Erythroblast (primary cell): ENCODE measurements around the gene DHRS12.

ENCODE experiments used
- DNase-seq, 2 experiments: peaks; one replicate each; lab custom pipeline; 2025; lab: John Stamatoyannopoulos, UW
- GATA1 ChIP-seq: IDR thresholded peaks from 2 replicates; pipeline ENCODE4 v1.6.1; 2011; ENCODE audit warnings: low read depth, mild to moderate bottlenecking, control low read depth, low read length, moderate library complexity
- POLR2A ChIP-seq: IDR thresholded peaks from 2 replicates; pipeline ENCODE4 v1.6.1; 2011; ENCODE audit warnings: mild to moderate bottlenecking, low read length

DHRS12 gene

DNA sequence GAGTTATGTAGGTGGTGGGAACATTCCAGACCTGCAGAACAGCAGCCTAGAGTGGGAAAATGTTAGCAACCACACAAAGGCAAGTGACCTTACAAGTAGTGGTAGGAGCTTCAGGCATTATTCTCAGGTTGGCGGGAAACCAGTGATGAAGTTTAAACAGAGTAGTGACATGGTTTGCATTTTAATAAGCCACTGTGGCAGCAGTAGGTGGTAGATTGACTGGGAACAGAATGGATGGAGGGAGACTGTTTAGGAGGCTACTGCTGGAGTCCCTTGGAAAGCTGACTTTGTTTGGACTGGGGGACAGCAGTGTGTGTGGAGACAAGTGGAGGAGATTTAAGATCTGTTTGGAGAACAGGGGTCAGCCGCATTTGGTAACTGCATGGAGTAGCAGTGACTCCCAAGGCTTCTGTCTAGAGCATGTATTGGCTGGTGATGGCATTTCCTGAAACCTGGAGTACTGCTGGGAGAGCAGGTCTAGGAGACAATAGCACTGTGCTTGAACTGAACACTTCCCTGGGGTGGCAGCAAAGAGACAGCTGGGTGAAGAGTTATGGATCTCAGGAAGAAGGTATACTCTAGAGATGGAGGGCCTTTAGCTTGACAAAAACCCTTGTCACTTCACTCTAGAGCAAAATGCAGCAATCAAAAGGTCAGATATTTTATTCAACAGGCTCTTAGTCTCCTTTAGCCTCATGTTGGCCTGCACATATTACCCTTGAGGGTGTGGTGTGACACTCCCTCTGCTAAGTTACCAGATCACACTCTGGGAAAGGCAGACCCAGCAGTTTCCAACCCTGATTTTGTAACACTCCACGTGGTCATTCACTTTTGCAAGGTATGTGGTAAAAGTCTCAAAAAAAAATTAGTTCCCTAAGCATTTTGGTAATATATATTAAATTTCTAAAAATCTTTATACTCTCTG, 70.3 kb downstream of the DHRS12 start:
- no peak for TF ChIP-seq GATA1

DNA sequence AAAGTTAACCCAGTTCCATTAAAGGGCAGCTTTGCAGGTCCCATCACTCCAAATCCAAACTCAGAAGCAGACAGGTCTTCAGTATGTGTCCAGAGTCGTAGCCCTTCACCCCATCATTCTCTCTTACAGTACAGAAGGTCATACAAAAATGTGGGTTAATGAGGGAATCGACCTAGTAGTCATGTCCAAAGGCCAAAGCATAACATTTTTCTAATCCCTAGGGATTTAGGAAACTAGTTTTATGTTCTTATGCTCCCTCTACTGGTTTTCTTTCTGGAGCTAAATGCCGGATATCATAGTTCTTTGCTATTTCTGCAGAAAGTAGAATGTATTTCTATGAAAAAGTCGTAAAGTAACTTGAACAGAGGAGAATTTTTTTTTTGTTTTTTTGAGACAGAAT, 72.2 kb downstream of the DHRS12 start:
- TF ChIP-seq POLR2A = no peak
- no peak for TF ChIP-seq GATA1
- DNase-seq = no peak

More for the DNA sequence above, 70.3 kb downstream of the DHRS12 start:
- no peak for DNase-seq

DNA sequence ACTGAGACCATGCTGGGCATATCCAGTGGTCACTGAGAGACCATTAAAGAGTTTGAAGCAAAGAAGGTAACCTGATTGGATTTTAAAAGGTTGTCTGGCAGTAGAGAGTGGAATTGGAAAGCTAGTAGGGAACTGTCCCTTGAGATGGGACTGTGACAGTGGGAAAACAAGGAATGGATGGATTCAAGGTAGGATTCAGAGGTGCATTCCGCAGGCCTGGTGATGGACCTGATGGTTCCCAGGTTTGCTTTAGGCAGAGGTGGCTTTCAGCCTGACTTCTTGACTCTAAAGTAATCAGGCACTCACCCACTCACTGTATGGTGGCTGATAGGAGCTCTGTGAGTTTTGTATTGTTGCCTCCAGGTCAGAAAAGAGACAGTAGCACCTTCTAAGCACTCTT, 73.0 kb downstream of the DHRS12 start:
- no peak for DNase-seq
- no peak for TF ChIP-seq POLR2A
- TF ChIP-seq GATA1 = no peak

DNA sequence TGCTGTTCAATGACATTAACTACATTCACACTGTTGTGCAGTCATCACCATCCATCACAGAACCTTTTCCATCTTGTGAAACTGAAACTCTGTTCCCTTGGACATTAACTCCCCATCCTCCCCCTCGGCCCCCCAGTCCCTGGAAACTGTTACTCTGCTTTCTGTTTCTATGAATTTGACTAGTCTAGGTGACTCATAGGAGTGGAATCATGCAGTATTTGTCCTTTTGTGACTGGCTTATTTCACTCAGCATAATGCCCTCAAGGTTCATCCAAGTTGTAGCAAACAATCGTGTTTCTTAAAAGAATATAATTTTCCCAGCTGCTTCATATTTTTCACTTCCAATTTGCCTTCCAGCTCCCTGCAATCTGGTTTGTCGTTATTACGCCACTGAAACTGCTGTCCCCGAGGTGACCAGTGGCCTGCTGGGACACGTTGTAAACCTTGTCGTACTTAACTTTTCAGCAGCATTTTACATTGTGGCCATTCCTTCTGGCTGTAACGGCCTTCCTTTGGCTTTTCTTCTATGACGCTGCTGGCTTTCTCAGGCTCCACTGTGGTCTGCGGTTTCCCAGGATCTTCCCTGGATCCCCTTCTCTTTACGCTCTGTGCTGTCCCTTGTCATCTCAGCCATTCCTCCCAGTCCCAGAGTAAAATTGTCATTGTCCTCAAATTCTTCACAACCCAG, 74.0 kb downstream of the DHRS12 start:
- DNase-seq = no peak
- TF ChIP-seq GATA1 = no peak

DNA sequence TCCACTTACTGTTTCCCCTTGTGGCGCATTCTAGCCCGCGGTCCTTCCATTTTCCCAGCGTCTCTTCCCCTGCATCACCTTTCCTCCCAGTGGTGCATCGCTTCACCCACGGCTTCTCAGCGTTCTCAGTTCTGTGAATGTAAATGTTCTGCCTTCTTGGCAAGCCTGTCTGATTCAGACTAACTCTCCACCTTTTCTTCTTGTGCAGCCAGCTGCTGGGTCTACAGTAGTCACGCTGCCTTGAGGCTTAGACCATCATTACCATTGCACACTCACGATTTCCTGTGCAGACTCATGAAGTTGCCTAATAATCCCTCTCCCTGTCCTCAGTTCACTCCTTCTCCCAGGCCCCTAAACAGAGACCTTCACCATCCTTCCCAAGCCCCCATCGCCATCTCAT, 75.0 kb downstream of the DHRS12 start:
- TF ChIP-seq GATA1 (no peak), POLR2A (no peak)
- no peak for DNase-seq

DNA sequence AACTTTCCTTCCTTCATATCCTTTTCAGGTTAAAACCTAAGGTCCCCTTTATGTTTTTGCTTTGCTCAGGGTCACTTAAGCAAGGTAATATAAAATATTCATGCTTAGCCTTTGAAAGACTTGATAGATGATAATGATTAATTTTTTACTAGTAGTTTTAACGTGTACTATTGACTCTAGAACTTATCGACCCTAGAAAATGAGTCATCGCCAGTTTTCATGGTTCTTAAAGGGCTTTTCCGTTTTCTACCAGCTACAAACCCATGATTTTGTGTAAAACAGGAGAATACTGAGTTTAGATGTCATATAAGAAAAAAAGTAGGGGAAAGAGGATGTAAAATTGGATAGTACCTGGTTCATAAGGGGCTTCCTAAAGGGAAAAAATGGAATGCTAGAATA, 75.7 kb downstream of the DHRS12 start:
- TF ChIP-seq GATA1 (no peak), POLR2A (no peak)
- DNase-seq = no peak

DNA sequence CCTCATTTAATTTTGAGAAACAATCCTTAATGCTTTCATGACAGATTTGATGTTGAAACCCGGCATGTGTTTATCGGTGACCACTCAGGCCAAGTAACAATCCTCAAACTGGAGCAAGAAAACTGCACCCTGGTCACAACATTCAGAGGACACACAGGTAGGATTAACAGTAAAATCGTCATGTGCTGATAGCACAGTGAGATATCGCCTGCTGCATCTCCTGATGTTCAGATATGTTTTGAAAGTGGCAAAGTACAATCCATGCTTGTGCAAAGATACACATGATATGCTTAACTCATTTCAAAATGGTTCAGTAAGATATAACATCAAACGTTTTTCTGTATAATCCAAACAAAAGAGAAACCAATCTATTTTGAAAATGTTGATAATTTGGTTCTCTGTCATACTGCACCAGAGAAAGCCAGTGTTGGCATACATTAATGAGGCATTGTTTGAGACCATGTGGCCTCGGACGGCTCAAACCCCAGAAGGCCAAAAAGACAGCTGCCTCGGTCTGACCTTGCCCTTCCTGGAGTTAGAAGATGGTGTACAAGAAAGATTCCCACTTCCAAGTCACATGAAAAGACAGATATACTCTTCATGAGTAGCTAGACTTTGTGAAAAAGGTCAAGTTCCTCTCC, 76.2 kb downstream of the DHRS12 start:
- DNase-seq = no peak
- TF ChIP-seq POLR2A (no peak), GATA1 (no peak)

DNA sequence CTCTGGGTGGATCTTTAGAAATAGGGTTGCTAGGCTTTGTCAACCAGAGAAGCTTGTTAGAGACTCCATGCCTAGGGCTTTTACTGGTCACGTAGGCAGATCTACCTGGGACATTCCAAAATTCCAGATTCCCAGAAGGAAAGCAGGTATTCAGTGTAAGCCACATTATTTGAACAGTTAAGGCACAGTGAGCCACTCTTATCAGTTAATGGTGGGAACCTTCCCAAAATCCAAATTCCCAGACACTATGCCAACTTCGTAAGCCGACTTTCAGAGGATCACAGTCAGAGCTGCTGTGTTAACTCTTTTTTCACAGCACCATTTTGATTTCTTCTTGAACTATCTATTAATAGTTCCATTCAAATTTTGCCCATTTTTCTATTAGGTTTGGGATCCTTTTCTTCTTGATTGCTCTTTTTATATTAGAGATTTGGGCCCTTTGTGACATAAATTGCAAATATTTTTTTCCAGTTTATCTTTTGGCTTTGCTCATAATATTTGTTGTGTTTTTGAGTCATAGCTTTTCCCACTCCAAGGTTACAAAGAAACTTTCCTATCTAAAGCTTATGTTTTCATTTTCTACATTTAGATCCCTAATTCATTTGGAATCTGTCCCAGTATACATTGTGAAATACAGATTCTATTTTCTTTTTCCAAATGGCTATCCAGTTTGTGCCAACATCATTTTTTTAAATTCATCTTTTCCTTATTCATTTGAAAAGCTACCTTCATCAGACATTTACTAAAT, 77.3 kb downstream of the DHRS12 start:
- TF ChIP-seq GATA1 (no peak), POLR2A (no peak)
- DNase-seq = no peak

DNA sequence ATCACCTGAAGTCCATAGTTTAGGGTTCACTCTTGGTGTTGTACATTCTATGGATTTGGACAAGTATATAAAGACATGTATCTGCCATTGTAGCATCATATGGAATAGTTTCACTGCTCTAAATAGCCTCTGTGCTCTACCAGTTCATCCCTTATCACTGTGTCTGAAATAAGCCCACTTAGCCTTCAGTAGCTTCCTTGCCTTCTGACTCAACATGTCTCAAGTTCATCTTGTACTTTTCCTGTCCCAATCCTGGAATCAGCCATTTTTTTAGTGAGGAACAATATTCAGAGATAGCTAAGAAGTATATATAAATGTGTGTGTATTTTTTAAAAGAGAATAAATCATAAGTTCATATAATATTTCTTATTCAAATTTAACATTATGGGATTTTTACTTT, 79.2 kb downstream of the DHRS12 start:
- DNase-seq = no peak
- TF ChIP-seq POLR2A (no peak), GATA1 (no peak)

DNA sequence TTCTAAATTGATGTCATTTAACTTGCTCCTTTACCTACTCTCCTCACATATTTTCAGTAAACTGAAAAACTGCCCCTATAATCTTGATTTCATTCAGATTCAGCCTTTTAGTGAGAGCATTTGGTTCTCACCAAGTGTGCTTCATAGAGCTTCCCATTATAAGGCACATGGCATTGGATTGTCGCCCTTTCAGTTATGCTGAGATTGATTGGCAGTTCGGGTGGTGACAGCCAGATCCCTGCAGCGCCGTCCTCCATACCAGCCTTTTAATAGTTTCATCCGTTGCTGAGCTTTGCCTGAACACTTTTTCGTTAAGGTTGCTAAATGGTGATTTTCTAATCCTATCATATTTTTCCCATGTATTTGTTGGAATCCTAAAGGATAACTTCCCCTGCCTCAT, 80.4 kb downstream of the DHRS12 start:
- no peak for TF ChIP-seq GATA1
- TF ChIP-seq POLR2A = no peak
- no peak for DNase-seq

DNA sequence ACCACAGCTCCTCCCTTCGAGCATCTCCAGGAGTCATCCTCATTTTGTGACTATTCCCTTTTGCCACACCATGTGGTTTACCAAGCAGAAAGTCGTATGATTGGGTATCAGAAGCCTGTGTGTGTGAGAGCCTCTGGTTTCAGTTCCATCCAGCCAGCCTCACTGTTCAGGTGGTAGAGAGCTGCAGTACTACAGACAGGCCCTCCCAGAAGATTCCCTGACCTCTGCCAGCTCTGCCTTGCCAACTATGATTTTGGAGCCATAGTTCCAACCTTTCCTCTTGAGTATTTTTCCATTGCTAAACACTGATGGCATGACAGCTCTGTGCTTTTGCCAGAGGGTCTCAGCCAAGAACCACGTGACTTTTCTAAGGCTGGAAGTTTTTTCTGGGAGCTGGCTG, 82.5 kb downstream of the DHRS12 start:
- TF ChIP-seq GATA1 (no peak), POLR2A (no peak)
- DNase-seq = no peak

DNA sequence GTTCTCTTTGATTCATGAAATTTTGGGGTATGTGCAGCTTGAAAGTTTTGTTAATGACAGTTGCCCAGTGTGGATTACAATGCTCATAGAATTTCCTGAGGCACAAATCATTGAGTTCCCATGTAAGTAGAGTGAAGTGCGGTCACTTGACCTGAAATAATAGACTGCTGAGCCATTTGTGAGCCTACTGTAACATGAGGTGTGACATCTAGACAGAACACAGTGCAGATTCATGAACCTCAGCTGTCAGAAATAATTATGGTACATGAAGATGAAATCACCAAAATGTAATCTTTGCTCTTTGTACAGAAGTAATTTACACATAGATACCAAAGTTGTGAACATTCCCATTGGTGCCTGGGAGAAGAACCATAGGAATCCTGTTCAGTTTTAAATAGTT, 84.6 kb downstream of the DHRS12 start:
- DNase-seq = no peak
- TF ChIP-seq GATA1 (no peak), POLR2A (no peak)
